ENCODE measurements around the gene FLNA.

FLNA gene

GRCh38 chrX:154354516-154354915 lies 19.9 kb downstream of the FLNA start:
- no peak overlapping the region for H3K4me3 ChIP-seq (ENCODE audit: extremely low read depth, insufficient read depth, low read length, poor library complexity, severe bottlenecking)
- H3K27ac ChIP-seq (ENCODE audit: low read depth, low read length, severe bottlenecking), result no peak overlapping the region
- no peaks in the 10 kb centered on the region for H3K9me3 ChIP-seq (ENCODE audit: control insufficient read depth, low read length)
- H3K36me3 ChIP-seq (ENCODE audit: control insufficient read depth, insufficient read depth, low read length), result peaks cover 65% of the 10 kb centered on the region
- H3K4me1 ChIP-seq (ENCODE audit: control insufficient read depth, insufficient read depth, low read length, poor library complexity, severe bottlenecking), result no peaks in the 10 kb centered on the region
- 95 to 100% methylated on average over 5 to 11 of the region's 13 CpGs for WGBS, 2 experiments (ENCODE audit: insufficient coverage in 2 of 2)

GRCh38 chrX:154354013-154354412 lies 20.4 kb downstream of the FLNA start:
- WGBS, 2 experiments (ENCODE audit: insufficient coverage in 2 of 2), result 97 to 100% methylated on average over 7 to 8 of the region's 14 CpGs
- peaks cover 65% of the 10 kb centered on the region for H3K36me3 ChIP-seq (ENCODE audit: control insufficient read depth, insufficient read depth, low read length)

GRCh38 chrX:154353172-154353843 lies 21.1 kb downstream of the FLNA start:
- H3K4me1 ChIP-seq (ENCODE audit: control insufficient read depth, insufficient read depth, low read length, poor library complexity, severe bottlenecking), result no peaks in the 10 kb centered on the region
- no peak overlapping the region for H3K4me3 ChIP-seq (ENCODE audit: extremely low read depth, insufficient read depth, low read length, poor library complexity, severe bottlenecking)
- H3K36me3 ChIP-seq (ENCODE audit: control insufficient read depth, insufficient read depth, low read length), result peaks cover 59% of the 10 kb centered on the region
- no peak overlapping the region for H3K27ac ChIP-seq (ENCODE audit: low read depth, low read length, severe bottlenecking)
- no peaks in the 10 kb centered on the region for H3K9me3 ChIP-seq (ENCODE audit: control insufficient read depth, low read length)
- WGBS, 2 experiments (ENCODE audit: insufficient coverage in 2 of 2), result 95 to 100% methylated on average over 8 to 16 of the region's 24 CpGs

More at GRCh38 chrX:154354013-154354412, 20.4 kb downstream of the FLNA start:
- Histone ChIP-seq H3K4me1 (ENCODE audit: control insufficient read depth, insufficient read depth, low read length, poor library complexity, severe bottlenecking) (no peaks in the 10 kb centered on the region), H3K27ac (ENCODE audit: low read depth, low read length, severe bottlenecking) (no peak overlapping the region), H3K9me3 (ENCODE audit: control insufficient read depth, low read length) (no peaks in the 10 kb centered on the region), H3K4me3 (ENCODE audit: extremely low read depth, insufficient read depth, low read length, poor library complexity, severe bottlenecking) (no peak overlapping the region)

- H3K36me3 ChIP-seq (ENCODE audit: control insufficient read depth, insufficient read depth, low read length), result peaks cover 52% of the 10 kb centered on the region
Observed at GRCh38 chrX:154352466-154352865, 22.0 kb downstream of the FLNA start.

GRCh38 chrX:154352012-154352401 lies 22.4 kb downstream of the FLNA start:
- Histone ChIP-seq H3K9me3 (ENCODE audit: control insufficient read depth, low read length) (no peaks in the 10 kb centered on the region), H3K4me1 (ENCODE audit: control insufficient read depth, insufficient read depth, low read length, poor library complexity, severe bottlenecking) (no peaks in the 10 kb centered on the region), H3K36me3 (ENCODE audit: control insufficient read depth, insufficient read depth, low read length) (peaks cover 47% of the 10 kb centered on the region), H3K27ac (ENCODE audit: low read depth, low read length, severe bottlenecking) (peak overlapping the region; percentile 10), H3K4me3 (ENCODE audit: extremely low read depth, insufficient read depth, low read length, poor library complexity, severe bottlenecking) (no peak overlapping the region)
- 92 to 95% methylated on average over 7 of the region's 14 CpGs for WGBS, 2 experiments (ENCODE audit: insufficient coverage in 2 of 2)

More at GRCh38 chrX:154352466-154352865, 22.0 kb downstream of the FLNA start:
- Histone ChIP-seq H3K9me3 (ENCODE audit: control insufficient read depth, low read length) (no peaks in the 10 kb centered on the region), H3K4me1 (ENCODE audit: control insufficient read depth, insufficient read depth, low read length, poor library complexity, severe bottlenecking) (no peaks in the 10 kb centered on the region), H3K27ac (ENCODE audit: low read depth, low read length, severe bottlenecking) (no peak overlapping the region), H3K4me3 (ENCODE audit: extremely low read depth, insufficient read depth, low read length, poor library complexity, severe bottlenecking) (no peak overlapping the region)
- 98 to 100% methylated on average over 2 to 6 of the region's 13 CpGs for WGBS, 2 experiments (ENCODE audit: insufficient coverage in 2 of 2)

- peak overlapping the region; percentile 10 for H3K27ac ChIP-seq (ENCODE audit: low read depth, low read length, severe bottlenecking)
- no peaks in the 10 kb centered on the region for H3K4me1 ChIP-seq (ENCODE audit: control insufficient read depth, insufficient read depth, low read length, poor library complexity, severe bottlenecking)
- H3K4me3 ChIP-seq (ENCODE audit: extremely low read depth, insufficient read depth, low read length, poor library complexity, severe bottlenecking), result no peak overlapping the region
- WGBS, 2 experiments (ENCODE audit: insufficient coverage in 2 of 2), result 97 to 98% methylated on average over 20 to 24 of the region's 30 CpGs
- H3K9me3 ChIP-seq (ENCODE audit: control insufficient read depth, low read length), result no peaks in the 10 kb centered on the region
- H3K36me3 ChIP-seq (ENCODE audit: control insufficient read depth, insufficient read depth, low read length), result peaks cover 46% of the 10 kb centered on the region
Observed at GRCh38 chrX:154351183-154352011, 23.0 kb downstream of the FLNA start.

GRCh38 chrX:154350429-154351182 lies 23.8 kb downstream of the FLNA start:
- H3K27ac ChIP-seq (ENCODE audit: low read depth, low read length, severe bottlenecking), result no peak overlapping the region
- H3K36me3 ChIP-seq (ENCODE audit: control insufficient read depth, insufficient read depth, low read length), result peaks cover 46% of the 10 kb centered on the region
- WGBS, 2 experiments (ENCODE audit: insufficient coverage in 2 of 2), result 96 to 97% methylated on average over 6 to 11 of the region's 19 CpGs
- no peak overlapping the region for H3K4me3 ChIP-seq (ENCODE audit: extremely low read depth, insufficient read depth, low read length, poor library complexity, severe bottlenecking)
- no peaks in the 10 kb centered on the region for H3K9me3 ChIP-seq (ENCODE audit: control insufficient read depth, low read length)
- no peaks in the 10 kb centered on the region for H3K4me1 ChIP-seq (ENCODE audit: control insufficient read depth, insufficient read depth, low read length, poor library complexity, severe bottlenecking)

- 83 to 98% methylated on average over 4 to 13 of the region's 15 CpGs for WGBS, 2 experiments (ENCODE audit: insufficient coverage in 2 of 2)
- no peak overlapping the region for H3K27ac ChIP-seq (ENCODE audit: low read depth, low read length, severe bottlenecking)
- H3K4me1 ChIP-seq (ENCODE audit: control insufficient read depth, insufficient read depth, low read length, poor library complexity, severe bottlenecking), result no peaks in the 10 kb centered on the region
- peaks cover 42% of the 10 kb centered on the region for H3K36me3 ChIP-seq (ENCODE audit: control insufficient read depth, insufficient read depth, low read length)
- no peaks in the 10 kb centered on the region for H3K9me3 ChIP-seq (ENCODE audit: control insufficient read depth, low read length)
- H3K4me3 ChIP-seq (ENCODE audit: extremely low read depth, insufficient read depth, low read length, poor library complexity, severe bottlenecking), result no peak overlapping the region
Observed at GRCh38 chrX:154349979-154350378, 24.5 kb downstream of the FLNA start.

- peaks cover 41% of the 10 kb centered on the region for H3K36me3 ChIP-seq (ENCODE audit: control insufficient read depth, insufficient read depth, low read length)
- no peak overlapping the region for H3K4me3 ChIP-seq (ENCODE audit: extremely low read depth, insufficient read depth, low read length, poor library complexity, severe bottlenecking)
- no peaks in the 10 kb centered on the region for H3K9me3 ChIP-seq (ENCODE audit: control insufficient read depth, low read length)
- WGBS, 2 experiments (ENCODE audit: insufficient coverage in 2 of 2), result 95 to 100% methylated on average over 4 to 7 of the region's 19 CpGs
- H3K27ac ChIP-seq (ENCODE audit: low read depth, low read length, severe bottlenecking), result no peak overlapping the region
- H3K4me1 ChIP-seq (ENCODE audit: control insufficient read depth, insufficient read depth, low read length, poor library complexity, severe bottlenecking), result no peaks in the 10 kb centered on the region
Observed at GRCh38 chrX:154349359-154349935, 25.0 kb downstream of the FLNA start.

- Histone ChIP-seq H3K4me1 (ENCODE audit: control insufficient read depth, insufficient read depth, low read length, poor library complexity, severe bottlenecking) (no peaks in the 10 kb centered on the region), H3K36me3 (ENCODE audit: control insufficient read depth, insufficient read depth, low read length) (peaks cover 41% of the 10 kb centered on the region), H3K27ac (ENCODE audit: low read depth, low read length, severe bottlenecking) (no peak overlapping the region), H3K4me3 (ENCODE audit: extremely low read depth, insufficient read depth, low read length, poor library complexity, severe bottlenecking) (no peak overlapping the region), H3K9me3 (ENCODE audit: control insufficient read depth, low read length) (no peaks in the 10 kb centered on the region)
- 83 to 97% methylated on average over 2 to 9 of the region's 24 CpGs for WGBS, 2 experiments (ENCODE audit: insufficient coverage in 2 of 2)
Observed at GRCh38 chrX:154348646-154349358, 25.6 kb downstream of the FLNA start.
